Glomerular endothelial cell (primary cell): ENCODE data around the gene IFT43. TPM values are rescaled to one million over a fixed set of nuclear protein-coding genes. Genes with fewer than 3 reads are reported as not detected.

Experiments used
- total RNA-seq: library from RNA; depleted of rRNA; stranded (reverse); fragments of >200 nt; gene quantifications from 2 replicates; pipeline ENCODE4 v1.2.3, GENCODE V29; 2015

The IFT43 gene
- total RNA-seq, 1 donor from 2014 or later: 57.3 TPM

Other genes starting within 250 kb of the IFT43 start
- 0.53 and 9.8 TPM in 2 replicates for gene TGFB3, start 3.8 kb upstream of the IFT43 start, total RNA-seq
- gene GPATCH2L, start 166.2 kb downstream of the IFT43 start, total RNA-seq: 52.1 and 58.7 TPM in 2 replicates